ENCODE measurements around the gene MEGF6.

Gene MEGF6

GRCh38 chr1:3645666-3646355 lies 34.5 kb upstream of the MEGF6 start:
- no peak for DNase-seq (ENCODE audit: low spot score)

GRCh38 chr1:3645247-3645646 lies 33.9 kb upstream of the MEGF6 start:
- DNase-seq (ENCODE audit: low spot score) = no peak

GRCh38 chr1:3644273-3644672 lies 33.0 kb upstream of the MEGF6 start:
- DNase-seq (ENCODE audit: low spot score) = no peak

- DNase-seq (ENCODE audit: low spot score) = no peak
Observed at GRCh38 chr1:3642919-3643675, 31.8 kb upstream of the MEGF6 start.

GRCh38 chr1:3641816-3642215 lies 30.5 kb upstream of the MEGF6 start:
- DNase-seq (ENCODE audit: low spot score) = no peak

- no peak for DNase-seq (ENCODE audit: low spot score)
Observed at GRCh38 chr1:3641046-3641760, 29.9 kb upstream of the MEGF6 start.

- DNase-seq (ENCODE audit: low spot score) = no peak
Observed at GRCh38 chr1:3640121-3640837, 29.0 kb upstream of the MEGF6 start.

GRCh38 chr1:3639397-3639911 lies 28.1 kb upstream of the MEGF6 start:
- no peak for DNase-seq (ENCODE audit: low spot score)

GRCh38 chr1:3638676-3639075 lies 27.4 kb upstream of the MEGF6 start:
- DNase-seq (ENCODE audit: low spot score) = no peak

- DNase-seq (ENCODE audit: low spot score) = no peak
Observed at GRCh38 chr1:3638027-3638426, 26.7 kb upstream of the MEGF6 start.

GRCh38 chr1:3636531-3636930 lies 25.2 kb upstream of the MEGF6 start:
- DNase-seq (ENCODE audit: low spot score) = no peak

- DNase-seq (ENCODE audit: low spot score) = no peak
Observed at GRCh38 chr1:3636080-3636479, 24.8 kb upstream of the MEGF6 start.

- no peak for DNase-seq (ENCODE audit: low spot score)
Observed at GRCh38 chr1:3634059-3634800, 22.9 kb upstream of the MEGF6 start.

GRCh38 chr1:3633344-3634058 lies 22.2 kb upstream of the MEGF6 start:
- no peak for DNase-seq (ENCODE audit: low spot score)

GRCh38 chr1:3632716-3633343 lies 21.5 kb upstream of the MEGF6 start:
- DNase-seq (ENCODE audit: low spot score) = no peak

- no peak for DNase-seq (ENCODE audit: low spot score)
Observed at GRCh38 chr1:3632298-3632697, 21.0 kb upstream of the MEGF6 start.

GRCh38 chr1:3631320-3632260 lies 20.3 kb upstream of the MEGF6 start:
- no peak for DNase-seq (ENCODE audit: low spot score)

- DNase-seq (ENCODE audit: low spot score) = no peak
Observed at GRCh38 chr1:3630914-3631313, 19.6 kb upstream of the MEGF6 start.

GRCh38 chr1:3630161-3630611 lies 18.9 kb upstream of the MEGF6 start:
- DNase-seq (ENCODE audit: low spot score) = no peak

Measured in HuH-7.5 (cell line).